Measurements from ENCODE around the gene RPS6KA5. TPM values are rescaled to one million over a fixed set of nuclear protein-coding genes. Genes with fewer than 3 reads are reported as not detected.
"Not testable (repeated sequence)": the region's sequence is repeated elsewhere in the genome, so short reads cannot be mapped to it uniquely, and the experiment has no call there.

RPS6KA5 gene
- polyA plus RNA-seq, 12 donors: 6.0 to 14.3 (median 8.7) TPM; not detected in 1

- no peak for DNase-seq
Measured at GRCh38 chr14:91070572-91070971, 10.1 kb upstream of the RPS6KA5 start.

- DNase-seq: no peak
Measured at GRCh38 chr14:91068642-91069041, 8.2 kb upstream of the RPS6KA5 start.

- no peak for DNase-seq
Measured at GRCh38 chr14:91067186-91067585, 6.7 kb upstream of the RPS6KA5 start.

- DNase-seq: peak; percentile 75
Measured at GRCh38 chr14:91065266-91065665, 4.8 kb upstream of the RPS6KA5 start.

- no peak for DNase-seq
Measured at GRCh38 chr14:91063119-91063518, 2.7 kb upstream of the RPS6KA5 start.

GRCh38 chr14:91062600-91062999 is 2.2 kb upstream of the RPS6KA5 start:
- DNase-seq: no peak

GRCh38 chr14:91061056-91061887 is 831 bp upstream of the RPS6KA5 start:
- no peak for DNase-seq

- peak; percentile 25 for DNase-seq
Measured at GRCh38 chr14:91059576-91060350, 678 bp downstream of the RPS6KA5 start.

- DNase-seq: no peak
Measured at GRCh38 chr14:91058042-91058581, 2.3 kb downstream of the RPS6KA5 start.

GRCh38 chr14:91056361-91056760 is 4.1 kb downstream of the RPS6KA5 start:
- no peak for DNase-seq

- DNase-seq: no peak
Measured at GRCh38 chr14:91055016-91055415, 5.4 kb downstream of the RPS6KA5 start.

- DNase-seq: no peak
Measured at GRCh38 chr14:91048676-91049075, 11.8 kb downstream of the RPS6KA5 start.

GRCh38 chr14:91048265-91048664 is 12.2 kb downstream of the RPS6KA5 start:
- no peak for DNase-seq

GRCh38 chr14:91047174-91047753 is 13.2 kb downstream of the RPS6KA5 start:
- no peak for DNase-seq

GRCh38 chr14:91046488-91047072 is 13.9 kb downstream of the RPS6KA5 start:
- no peak for DNase-seq

GRCh38 chr14:91041450-91041849 is 19.0 kb downstream of the RPS6KA5 start:
- DNase-seq: no peak

GRCh38 chr14:91040545-91040944 is 19.9 kb downstream of the RPS6KA5 start:
- DNase-seq: no peak

GRCh38 chr14:91038439-91038838 is 22.0 kb downstream of the RPS6KA5 start:
- DNase-seq: no peak

GRCh38 chr14:91036741-91037469 is 23.5 kb downstream of the RPS6KA5 start:
- no peak for DNase-seq

GRCh38 chr14:91035855-91036254 is 24.6 kb downstream of the RPS6KA5 start:
- no peak for DNase-seq

GRCh38 chr14:91034379-91034778 is 26.1 kb downstream of the RPS6KA5 start:
- DNase-seq: not testable (repeated sequence)
